CD4-positive, CD25-positive, alpha-beta regulatory T cell (primary cell): ENCODE measurements around the gene ZNF699. TPM values are rescaled to one million over a fixed set of nuclear protein-coding genes. Genes with fewer than 3 reads are reported as not detected.

ENCODE experiments used
- ATAC-seq, 2 donors: fragments of 150-1000 bp; cut with Tn5 transposase; one replicate each; pipeline ENCODE4 v1.10.0; 2021; ENCODE audit warnings: low read depth in 2 of 2, moderate number of reproducible peaks in 2 of 2, moderate library complexity in 1 of 2
- DNase-seq, 3 donors: peaks; one replicate each; pipeline versions ENCODE4 v3.0.0 to v3.0.0-alpha.2; 2012 to 2022; ENCODE audit warnings: mixed read lengths in 1 of 3
- H3K27ac ChIP-seq: one replicate; pipeline ENCODE4 v1.7.0; 2013; ENCODE audit warnings: mild to moderate bottlenecking, low read length; ENCODE audit not compliant: insufficient read depth, poor library complexity, severe bottlenecking
- H3K27me3 ChIP-seq: one replicate; pipeline ENCODE4 v1.7.0; 2013; ENCODE audit warnings: low read length; ENCODE audit not compliant: control insufficient read depth, insufficient read depth
- H3K36me3 ChIP-seq: one replicate; pipeline ENCODE4 v1.7.0; 2013; ENCODE audit warnings: mild to moderate bottlenecking, low read length, moderate library complexity; ENCODE audit not compliant: control insufficient read depth, insufficient read depth
- H3K4me1 ChIP-seq: 2 replicates; pipeline ENCODE4 v1.7.0; 2013; ENCODE audit warnings: mild to moderate bottlenecking, low read length; ENCODE audit not compliant: insufficient read depth, control insufficient read depth, poor library complexity, severe bottlenecking
- H3K4me3 ChIP-seq: one replicate; pipeline ENCODE4 v1.7.0; 2013; ENCODE audit warnings: low read depth, mild to moderate bottlenecking, low read length, moderate library complexity
- H3K9me3 ChIP-seq, 2 experiments: 1 replicate in 1 of 2; 2 replicates in 1 of 2; pipeline ENCODE4 v1.7.0; 2013; ENCODE audit warnings: low read length in 2 of 2, mild to moderate bottlenecking in 1 of 2, moderate library complexity in 1 of 2; ENCODE audit not compliant: control insufficient read depth in 2 of 2
- H3K27ac Mint-ChIP-seq, 3 donors: one replicate each; pipeline ENCODE4 v1.8.0; 2020 to 2022; ENCODE audit warnings: mild to moderate bottlenecking in 3 of 3, mixed read lengths in 3 of 3, moderate library complexity in 2 of 3
- H3K27me3 Mint-ChIP-seq: one replicate; pipeline ENCODE4 v1.8.0; 2022; ENCODE audit warnings: mild to moderate bottlenecking, mixed read lengths
- H3K36me3 Mint-ChIP-seq: one replicate; pipeline ENCODE4 v1.8.0; 2020; ENCODE audit warnings: mixed read lengths
- H3K4me1 Mint-ChIP-seq, 4 donors: one replicate each; pipeline ENCODE4 v1.8.0; 2020 to 2022; ENCODE audit warnings: mixed read lengths in 4 of 4, mild to moderate bottlenecking in 1 of 4
- H3K4me3 Mint-ChIP-seq, 4 donors: one replicate each; pipeline ENCODE4 v1.8.0; 2020 to 2022; ENCODE audit warnings: mild to moderate bottlenecking in 4 of 4, mixed read lengths in 4 of 4, moderate library complexity in 3 of 4
- H3K9me3 Mint-ChIP-seq, 7 donors: one replicate each; pipeline ENCODE4 v1.8.0; 2020 to 2022; ENCODE audit warnings: mixed read lengths in 7 of 7, mild to moderate bottlenecking in 3 of 7, moderate library complexity in 2 of 7
- polyA plus RNA-seq, 4 donors: library from polyadenylated mRNA; unstranded; fragments of 300-500 nt; fragmentation: Illumina TruSeq; gene quantifications; one replicate each; pipeline ENCODE4 v1.2.3, GENCODE V29; 2021
- total RNA-seq: library from RNA; stranded (reverse); gene quantifications from one replicate; pipeline ENCODE4 v1.2.3, GENCODE V29; 2022

Gene ZNF699
- total and polyA plus RNA-seq, 5 donors from 2014 or later: 11.7 to 41.7 (median 14.2) TPM

GRCh38 chr19:9321338-9321737 is 11.7 kb upstream of the ZNF699 start:
- peaks cover 7 to 32% (median 20%) of the 10 kb centered on the region in 4 donors for H3K4me1 Mint-ChIP-seq
- peaks cover 2% of the 10 kb centered on the region for H3K36me3 ChIP-seq
- H3K9me3 Mint-ChIP-seq: peaks cover 0 to 28% (median 12%) of the 10 kb centered on the region in 7 donors
- peaks cover 11% of the 10 kb centered on the region for H3K36me3 Mint-ChIP-seq
- DNase-seq: no peak
- ATAC-seq: no peak
- H3K27ac Mint-ChIP-seq: no peak overlapping the region
- no peak overlapping the region for H3K4me3 ChIP-seq
- H3K27me3 Mint-ChIP-seq: peaks cover 4% of the 10 kb centered on the region
- H3K4me1 ChIP-seq: peaks cover 11% of the 10 kb centered on the region
- peaks cover 1 to 20% of the 10 kb centered on the region in 2 experiments for H3K9me3 ChIP-seq
- no peak overlapping the region for H3K27ac ChIP-seq
- no peak overlapping the region for H3K4me3 Mint-ChIP-seq
- H3K27me3 ChIP-seq: no peaks in the 10 kb centered on the region

- no peaks in the 10 kb centered on the region for H3K36me3 ChIP-seq
- peaks cover under 1 to 14% (median under 1%) of the 10 kb centered on the region in 4 donors for H3K4me1 Mint-ChIP-seq
- H3K36me3 Mint-ChIP-seq: peaks cover 9% of the 10 kb centered on the region
- H3K9me3 ChIP-seq: peaks cover 5 to 16% of the 10 kb centered on the region in 2 experiments
- H3K4me3 ChIP-seq: no peak overlapping the region
- DNase-seq (no peak), ATAC-seq (no peak)
- H3K9me3 Mint-ChIP-seq: peaks cover 0 to 16% (median 11%) of the 10 kb centered on the region in 7 donors
- peaks cover 8% of the 10 kb centered on the region for H3K4me1 ChIP-seq
- no peaks in the 10 kb centered on the region for H3K27me3 ChIP-seq
- H3K27ac Mint-ChIP-seq: no peak overlapping the region
- no peak overlapping the region for H3K27ac ChIP-seq
- H3K4me3 Mint-ChIP-seq: no peak overlapping the region
- no peaks in the 10 kb centered on the region for H3K27me3 Mint-ChIP-seq
These were observed 4.1 kb upstream of the ZNF699 start for GRCh38 chr19:9313756-9314155.

GRCh38 chr19:9309974-9310446 is 372 bp upstream of the ZNF699 start:
- peaks cover 11 to 27% of the 10 kb centered on the region in 2 experiments for H3K9me3 ChIP-seq
- H3K4me1 Mint-ChIP-seq: peaks cover 9 to 41% (median 14%) of the 10 kb centered on the region in 4 donors
- peak overlapping the region; percentile 94 to 100 (median 97) for H3K27ac Mint-ChIP-seq
- peak overlapping the region; percentile 91 for H3K27ac ChIP-seq
- DNase-seq (peak in 1 of 3 donors; percentile 75), ATAC-seq (peak; percentile 45 to 55)
- peaks cover 29% of the 10 kb centered on the region for H3K4me1 ChIP-seq
- H3K27me3 ChIP-seq: no peaks in the 10 kb centered on the region
- no peaks in the 10 kb centered on the region for H3K27me3 Mint-ChIP-seq
- peaks cover 0 to 17% (median 4%) of the 10 kb centered on the region in 7 donors for H3K9me3 Mint-ChIP-seq
- H3K4me3 ChIP-seq: peak overlapping the region; percentile 98
- peak overlapping the region; percentile 91 to 99 (median 94) for H3K4me3 Mint-ChIP-seq
- peaks cover 9% of the 10 kb centered on the region for H3K36me3 ChIP-seq
- peaks cover 13% of the 10 kb centered on the region for H3K36me3 Mint-ChIP-seq

- Histone ChIP-seq H3K4me1 (peaks cover 29% of the 10 kb centered on the region), H3K4me3 (peak overlapping the region; percentile 76), H3K27ac (no peak overlapping the region), H3K36me3 (peaks cover 25% of the 10 kb centered on the region), H3K27me3 (no peaks in the 10 kb centered on the region), H3K9me3 (peaks cover 19 to 29% of the 10 kb centered on the region in 2 experiments)
- H3K9me3 Mint-ChIP-seq: peaks cover 0 to 26% (median 11%) of the 10 kb centered on the region in 7 donors
- peak overlapping the region; percentile 91 to 99 (median 94) for H3K4me3 Mint-ChIP-seq
- no peaks in the 10 kb centered on the region for H3K27me3 Mint-ChIP-seq
- peaks cover 27% of the 10 kb centered on the region for H3K36me3 Mint-ChIP-seq
- DNase-seq (no peak), ATAC-seq (no peak)
- peak overlapping the region; percentile 84 to 100 (median 97) for H3K27ac Mint-ChIP-seq
- H3K4me1 Mint-ChIP-seq: peaks cover 9 to 43% (median 14%) of the 10 kb centered on the region in 4 donors
These were observed 1.4 kb downstream of the ZNF699 start for GRCh38 chr19:9308091-9308770.

- peaks cover 9 to 43% (median 14%) of the 10 kb centered on the region in 4 donors for H3K4me1 Mint-ChIP-seq
- H3K27me3 Mint-ChIP-seq: no peaks in the 10 kb centered on the region
- H3K27ac ChIP-seq: no peak overlapping the region
- peaks cover 33 to 45% of the 10 kb centered on the region in 2 experiments for H3K9me3 ChIP-seq
- no peak for ATAC-seq
- peaks cover 43% of the 10 kb centered on the region for H3K36me3 ChIP-seq
- H3K9me3 Mint-ChIP-seq: peaks cover 2 to 41% (median 17%) of the 10 kb centered on the region in 7 donors
- no peak overlapping the region for H3K27ac Mint-ChIP-seq
- H3K36me3 Mint-ChIP-seq: peaks cover 43% of the 10 kb centered on the region
- DNase-seq: no peak
- H3K27me3 ChIP-seq: no peaks in the 10 kb centered on the region
- no peak overlapping the region for H3K4me3 ChIP-seq
- H3K4me3 Mint-ChIP-seq: peak overlapping the region in 2 of 4 donors; percentile 23 to 32
- H3K4me1 ChIP-seq: peaks cover 29% of the 10 kb centered on the region
These were observed 3.2 kb downstream of the ZNF699 start for GRCh38 chr19:9306443-9306842.

GRCh38 chr19:9296336-9296735 is 13.3 kb downstream of the ZNF699 start:
- Histone ChIP-seq H3K4me1 (no peaks in the 10 kb centered on the region), H3K4me3 (peak overlapping the region; percentile 28), H3K27ac (no peak overlapping the region), H3K36me3 (peaks cover 73% of the 10 kb centered on the region), H3K9me3 (peaks cover 86 to 98% of the 10 kb centered on the region in 2 experiments), H3K27me3 (no peaks in the 10 kb centered on the region)
- no peak for ATAC-seq
- H3K9me3 Mint-ChIP-seq: peaks cover 3 to 83% (median 47%) of the 10 kb centered on the region in 7 donors
- H3K27me3 Mint-ChIP-seq: no peaks in the 10 kb centered on the region
- peaks cover 0 to 4% (median 0%) of the 10 kb centered on the region in 4 donors for H3K4me1 Mint-ChIP-seq
- no peak for DNase-seq
- no peak overlapping the region for H3K4me3 Mint-ChIP-seq
- peaks cover 66% of the 10 kb centered on the region for H3K36me3 Mint-ChIP-seq
- no peak overlapping the region for H3K27ac Mint-ChIP-seq

- H3K36me3 Mint-ChIP-seq: peaks cover 60% of the 10 kb centered on the region
- H3K9me3 Mint-ChIP-seq: peaks cover 3 to 80% (median 46%) of the 10 kb centered on the region in 7 donors
- H3K4me3 ChIP-seq: no peak overlapping the region
- ATAC-seq (no peak), DNase-seq (no peak)
- H3K36me3 ChIP-seq: peaks cover 64% of the 10 kb centered on the region
- H3K9me3 ChIP-seq: peaks cover 84 to 96% of the 10 kb centered on the region in 2 experiments
- H3K4me3 Mint-ChIP-seq: no peak overlapping the region
- H3K27ac ChIP-seq: no peak overlapping the region
- no peaks in the 10 kb centered on the region for H3K27me3 Mint-ChIP-seq
- no peaks in the 10 kb centered on the region for H3K27me3 ChIP-seq
- H3K4me1 ChIP-seq: no peaks in the 10 kb centered on the region
- peaks cover 0 to 4% (median 0%) of the 10 kb centered on the region in 4 donors for H3K4me1 Mint-ChIP-seq
- no peak overlapping the region for H3K27ac Mint-ChIP-seq
These were observed 14.2 kb downstream of the ZNF699 start for GRCh38 chr19:9295411-9295849.
